Central memory CD8-positive, alpha-beta T cell (primary cell): ENCODE data around the gene GTF2A1L.
"Not testable (repeated sequence)": the region's sequence is repeated elsewhere in the genome, so short reads cannot be mapped to it uniquely, and the experiment has no call there.

ENCODE experiments used
- ATAC-seq: fragments of 150-1000 bp; cut with Tn5 transposase; replicated peaks from 2 replicates; pipeline ENCODE4 v1.10.0; 2022; ENCODE audit warnings: mild to moderate bottlenecking, moderate FRiP score, moderate number of reproducible peaks; ENCODE audit not compliant: poor library complexity, severe bottlenecking; ENCODE audit errors: extremely low read depth
- DNase-seq, 2 donors: peaks; one replicate each; pipeline ENCODE4 v3.0.0; 2021; ENCODE audit warnings: low spot score in 2 of 2
- H3K27ac Mint-ChIP-seq: one replicate; pipeline ENCODE4 v1.8.0; 2022; ENCODE audit warnings: low read depth, mild to moderate bottlenecking, moderate library complexity, mixed read lengths
- H3K27me3 Mint-ChIP-seq: one replicate; pipeline ENCODE4 v1.8.0; 2022; ENCODE audit warnings: mixed read lengths
- H3K36me3 Mint-ChIP-seq: one replicate; pipeline ENCODE4 v1.8.0; 2022; ENCODE audit warnings: mild to moderate bottlenecking, moderate library complexity, mixed read lengths; ENCODE audit not compliant: insufficient read depth
- H3K4me1 Mint-ChIP-seq: one replicate; pipeline ENCODE4 v1.8.0; 2022; ENCODE audit warnings: mixed read lengths
- H3K4me3 Mint-ChIP-seq: one replicate; pipeline ENCODE4 v1.8.0; 2022; ENCODE audit warnings: mild to moderate bottlenecking, moderate library complexity, mixed read lengths
- H3K9me3 Mint-ChIP-seq: one replicate; pipeline ENCODE4 v1.8.0; 2022; ENCODE audit warnings: mixed read lengths

Gene GTF2A1L

DNA sequence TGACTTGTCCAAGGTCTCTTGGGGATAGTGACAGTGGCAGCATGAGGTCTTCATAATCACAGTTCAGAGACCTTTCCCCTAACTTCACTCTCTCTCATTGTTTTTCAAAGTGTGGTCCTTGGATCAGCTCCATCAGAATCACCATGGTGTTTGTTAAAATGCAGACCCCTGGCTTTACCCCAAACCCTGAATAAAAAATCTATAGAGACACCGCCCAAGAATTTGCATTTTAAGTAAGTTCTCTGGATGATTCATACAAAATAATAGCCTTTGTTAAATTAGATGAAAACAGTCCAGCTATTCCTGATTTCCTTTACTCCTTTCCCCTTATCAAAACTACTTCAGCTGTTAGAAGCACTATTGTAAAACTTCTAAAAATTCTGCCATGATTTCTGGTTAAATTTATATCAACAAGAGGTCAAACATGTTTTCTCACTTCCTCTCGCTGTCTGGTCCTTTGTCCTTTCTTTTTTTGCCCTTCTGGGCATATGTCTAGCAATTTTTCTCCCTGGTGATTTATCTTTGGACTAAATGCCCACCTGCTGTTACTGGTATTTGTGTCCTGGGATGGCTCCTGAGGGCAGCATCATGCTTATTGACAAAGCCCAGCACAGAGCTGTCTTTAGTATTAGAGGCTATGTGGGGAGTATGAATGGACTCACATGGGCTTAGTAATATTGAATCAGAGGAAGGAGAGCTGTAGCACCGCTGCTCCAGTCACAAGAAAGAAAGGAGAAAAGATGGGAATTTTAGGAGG is 74.5 kb downstream of the GTF2A1L start:
- no peak overlapping the region for H3K4me3 Mint-ChIP-seq
- no peaks in the 10 kb centered on the region for H3K4me1 Mint-ChIP-seq
- H3K36me3 Mint-ChIP-seq: no peaks in the 10 kb centered on the region
- peaks cover 16% of the 10 kb centered on the region for H3K27me3 Mint-ChIP-seq
- H3K9me3 Mint-ChIP-seq: no peaks in the 10 kb centered on the region
- ATAC-seq (no peak), DNase-seq (no peak)
- no peak overlapping the region for H3K27ac Mint-ChIP-seq

DNA sequence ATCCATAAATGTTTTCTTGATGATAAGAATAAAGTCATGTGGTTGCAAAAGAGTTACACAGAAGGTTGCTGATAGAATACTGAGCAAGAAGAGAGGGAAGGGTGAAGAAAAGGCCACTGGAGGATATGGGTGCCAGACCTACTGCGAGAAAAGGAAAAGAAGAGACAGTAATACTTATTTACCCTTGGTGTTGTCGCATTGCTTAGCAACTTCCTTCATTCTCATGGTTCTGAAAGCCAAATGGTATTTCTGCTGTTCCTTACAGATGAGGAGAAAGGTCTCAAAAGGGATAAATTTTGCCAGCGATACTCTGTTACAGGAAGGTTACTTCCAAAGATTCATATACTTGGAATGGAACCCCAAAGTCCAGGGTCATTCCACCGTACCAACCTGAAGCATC is 75.4 kb downstream of the GTF2A1L start:
- ATAC-seq (no peak), DNase-seq (no peak)
- Mint-ChIP-seq H3K36me3 (no peaks in the 10 kb centered on the region), H3K4me3 (no peak overlapping the region), H3K9me3 (no peaks in the 10 kb centered on the region), H3K27ac (no peak overlapping the region), H3K27me3 (peaks cover 16% of the 10 kb centered on the region), H3K4me1 (no peaks in the 10 kb centered on the region)

DNA sequence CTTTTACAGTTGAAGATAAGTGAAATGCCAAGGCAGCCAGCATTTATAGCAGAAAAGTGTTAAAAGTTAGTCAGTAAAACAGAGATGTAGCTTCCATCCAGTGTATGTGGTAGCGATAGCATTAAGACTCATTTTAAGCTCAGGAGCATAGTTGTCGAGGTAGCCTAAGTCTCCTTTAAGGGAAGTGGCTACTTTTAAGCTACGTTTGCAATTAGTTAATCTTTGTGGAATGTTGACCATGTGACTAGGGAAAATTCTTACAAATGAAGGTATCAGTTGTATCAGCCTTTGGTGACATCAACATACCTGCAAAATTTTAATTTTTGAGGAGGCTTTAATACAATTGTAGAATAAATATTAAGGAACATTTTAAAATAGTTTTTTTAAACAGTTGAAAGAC is 76.0 kb downstream of the GTF2A1L start:
- ATAC-seq (no peak), DNase-seq (no peak)
- Mint-ChIP-seq H3K27me3 (peaks cover 16% of the 10 kb centered on the region), H3K9me3 (no peaks in the 10 kb centered on the region), H3K27ac (no peak overlapping the region), H3K4me3 (no peak overlapping the region), H3K36me3 (no peaks in the 10 kb centered on the region), H3K4me1 (no peaks in the 10 kb centered on the region)

DNA sequence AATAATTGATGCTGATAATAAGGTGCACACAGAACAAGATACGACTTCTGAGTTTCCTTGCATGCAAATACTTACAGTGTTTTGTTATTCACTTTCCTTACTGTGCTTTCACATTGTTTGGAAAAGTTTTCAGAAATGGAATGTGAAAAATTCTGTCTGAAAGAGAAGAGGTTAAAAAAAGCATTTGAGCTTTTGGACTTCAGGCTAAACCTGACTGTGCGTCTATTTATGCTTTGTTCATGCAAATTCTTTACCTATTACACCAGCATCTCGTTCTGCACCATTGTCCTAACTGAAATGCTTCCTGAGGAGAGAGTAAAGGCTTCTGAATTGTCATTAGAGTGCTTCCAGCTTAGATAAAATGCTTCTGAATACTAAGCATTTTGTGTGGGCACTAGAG is 76.5 kb downstream of the GTF2A1L start:
- H3K4me3 Mint-ChIP-seq: no peak overlapping the region
- DNase-seq (no peak), ATAC-seq (no peak)
- H3K36me3 Mint-ChIP-seq: no peaks in the 10 kb centered on the region
- no peaks in the 10 kb centered on the region for H3K9me3 Mint-ChIP-seq
- no peaks in the 10 kb centered on the region for H3K4me1 Mint-ChIP-seq
- no peak overlapping the region for H3K27ac Mint-ChIP-seq
- H3K27me3 Mint-ChIP-seq: peaks cover 16% of the 10 kb centered on the region

DNA sequence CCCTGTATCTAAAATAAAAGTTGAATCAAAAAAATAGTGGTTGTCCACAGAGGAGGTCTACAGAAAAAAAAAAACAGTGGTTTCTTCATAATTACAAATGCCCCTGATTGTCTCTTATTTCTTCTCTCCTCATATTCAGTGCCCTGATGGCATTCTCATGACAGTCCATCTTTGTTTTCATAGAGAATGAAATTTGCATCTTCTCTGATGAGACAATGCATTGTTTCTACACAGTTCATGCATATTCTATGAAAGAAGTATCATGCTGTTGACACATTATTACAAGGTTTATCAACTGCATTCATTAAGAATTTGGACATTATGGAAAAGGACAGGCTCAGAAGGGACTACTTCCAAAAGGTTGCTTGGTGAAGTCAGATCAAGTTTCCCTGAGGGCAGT is 78.3 kb downstream of the GTF2A1L start:
- DNase-seq: no peak
- no peak for ATAC-seq
- H3K4me3 Mint-ChIP-seq: no peak overlapping the region
- H3K9me3 Mint-ChIP-seq: no peaks in the 10 kb centered on the region
- no peaks in the 10 kb centered on the region for H3K4me1 Mint-ChIP-seq
- no peak overlapping the region for H3K27ac Mint-ChIP-seq
- H3K27me3 Mint-ChIP-seq: peaks cover 7% of the 10 kb centered on the region
- H3K36me3 Mint-ChIP-seq: no peaks in the 10 kb centered on the region

DNA sequence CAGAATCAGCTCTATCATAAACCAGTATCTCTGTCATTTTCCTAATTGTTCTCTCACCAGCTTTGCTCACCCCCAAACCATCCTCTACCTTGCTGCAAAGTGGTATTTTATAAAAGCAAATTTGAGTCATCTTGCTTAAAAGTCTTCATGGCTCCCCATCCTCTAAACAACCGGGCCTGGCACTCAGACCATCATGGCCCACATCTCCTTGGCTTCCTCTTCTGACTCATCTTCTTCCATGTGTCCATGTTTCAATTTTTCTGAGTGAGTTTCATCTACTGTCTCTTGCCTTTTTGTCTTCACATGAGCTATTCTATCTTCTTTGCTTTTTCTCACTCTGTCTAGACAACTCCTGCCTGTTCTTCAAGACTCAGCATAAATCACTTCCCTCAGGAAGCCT is 79.2 kb downstream of the GTF2A1L start:
- H3K27ac Mint-ChIP-seq: no peak overlapping the region
- H3K9me3 Mint-ChIP-seq: no peaks in the 10 kb centered on the region
- ATAC-seq (no peak), DNase-seq (no peak)
- H3K27me3 Mint-ChIP-seq: peaks cover 7% of the 10 kb centered on the region
- no peaks in the 10 kb centered on the region for H3K4me1 Mint-ChIP-seq
- no peak overlapping the region for H3K4me3 Mint-ChIP-seq
- H3K36me3 Mint-ChIP-seq: no peaks in the 10 kb centered on the region

DNA sequence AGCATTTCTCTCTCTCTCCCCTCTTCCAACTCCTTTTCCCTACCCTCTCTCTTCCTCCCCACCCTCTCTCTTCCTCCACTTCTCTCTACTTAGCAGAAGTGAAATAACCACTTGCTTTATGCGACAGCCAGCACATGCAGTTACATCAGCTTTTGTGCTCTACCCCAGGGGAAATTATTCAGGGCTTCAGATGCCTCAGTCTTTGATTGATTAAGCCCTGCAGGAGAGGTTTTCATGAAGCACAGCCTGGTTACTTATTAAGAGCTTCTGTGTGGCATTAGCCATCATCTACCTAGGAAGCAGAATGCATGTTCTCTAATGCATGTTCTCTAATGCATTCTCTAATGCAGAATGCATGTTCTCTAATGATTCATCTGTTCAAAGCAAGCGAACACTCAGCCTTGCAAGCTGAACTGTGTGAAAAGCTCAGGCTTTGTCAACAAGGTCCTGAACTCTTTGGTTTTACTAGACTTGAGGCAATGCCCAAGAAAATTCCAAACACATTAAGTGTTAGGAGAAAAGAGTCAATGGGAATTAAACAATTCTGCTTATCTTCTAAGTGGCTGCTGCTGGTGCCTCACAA is 81.8 kb downstream of the GTF2A1L start:
- H3K4me3 Mint-ChIP-seq: no peak overlapping the region
- DNase-seq: no peak
- H3K9me3 Mint-ChIP-seq: no peaks in the 10 kb centered on the region
- H3K4me1 Mint-ChIP-seq: no peaks in the 10 kb centered on the region
- H3K36me3 Mint-ChIP-seq: no peaks in the 10 kb centered on the region
- ATAC-seq: no peak
- H3K27ac Mint-ChIP-seq: no peak overlapping the region
- no peaks in the 10 kb centered on the region for H3K27me3 Mint-ChIP-seq

DNA sequence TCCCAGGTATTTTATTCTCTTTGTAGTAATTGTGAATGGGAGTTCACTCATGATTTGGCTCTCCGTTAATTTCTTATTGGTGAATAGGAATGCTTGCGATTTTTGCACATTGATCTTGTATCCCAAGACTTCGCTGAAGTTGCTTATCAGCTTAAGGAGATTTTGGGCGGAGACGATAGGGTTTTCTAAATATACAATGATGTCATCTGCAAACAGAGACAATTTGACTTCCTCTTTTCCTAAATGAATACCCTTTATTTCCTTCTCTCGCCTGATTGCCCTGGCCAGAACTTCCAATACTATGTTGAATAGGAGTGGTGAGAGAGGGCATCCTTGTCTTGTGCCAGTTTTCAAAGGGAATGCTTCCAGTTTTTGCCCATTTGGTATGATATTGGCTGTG is 86.0 kb downstream of the GTF2A1L start:
- not testable (repeated sequence) for ATAC-seq, H3K4me1 Mint-ChIP-seq, H3K9me3 Mint-ChIP-seq, H3K4me3 Mint-ChIP-seq, H3K27ac Mint-ChIP-seq, H3K27me3 Mint-ChIP-seq, DNase-seq, H3K36me3 Mint-ChIP-seq

DNA sequence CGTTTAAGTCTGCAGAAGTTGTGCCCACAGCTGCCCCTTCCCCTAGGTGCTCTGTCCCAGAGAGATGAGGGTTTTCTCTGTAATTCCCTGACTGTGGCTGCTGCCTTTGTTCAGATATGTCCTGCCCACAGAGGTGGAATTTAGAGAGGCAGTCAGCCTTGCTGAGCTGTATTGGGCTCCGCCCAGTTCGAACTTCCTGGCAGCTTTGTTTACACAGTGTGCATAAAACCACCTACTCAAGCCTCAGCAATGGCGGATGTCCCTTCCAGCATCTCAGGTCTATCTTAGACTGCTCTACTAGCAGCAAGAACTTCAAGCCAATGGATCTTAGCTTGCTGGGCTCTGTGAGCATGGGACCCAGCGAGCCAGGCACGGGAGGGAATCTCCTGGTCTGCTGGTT is 89.8 kb downstream of the GTF2A1L start:
- H3K4me1 Mint-ChIP-seq: no peaks in the 10 kb centered on the region
- H3K4me3 Mint-ChIP-seq: no peak overlapping the region
- ATAC-seq (no peak), DNase-seq (no peak)
- H3K27me3 Mint-ChIP-seq: peaks cover 31% of the 10 kb centered on the region
- H3K36me3 Mint-ChIP-seq: peaks cover 4% of the 10 kb centered on the region
- H3K9me3 Mint-ChIP-seq: no peaks in the 10 kb centered on the region
- H3K27ac Mint-ChIP-seq: no peak overlapping the region

DNA sequence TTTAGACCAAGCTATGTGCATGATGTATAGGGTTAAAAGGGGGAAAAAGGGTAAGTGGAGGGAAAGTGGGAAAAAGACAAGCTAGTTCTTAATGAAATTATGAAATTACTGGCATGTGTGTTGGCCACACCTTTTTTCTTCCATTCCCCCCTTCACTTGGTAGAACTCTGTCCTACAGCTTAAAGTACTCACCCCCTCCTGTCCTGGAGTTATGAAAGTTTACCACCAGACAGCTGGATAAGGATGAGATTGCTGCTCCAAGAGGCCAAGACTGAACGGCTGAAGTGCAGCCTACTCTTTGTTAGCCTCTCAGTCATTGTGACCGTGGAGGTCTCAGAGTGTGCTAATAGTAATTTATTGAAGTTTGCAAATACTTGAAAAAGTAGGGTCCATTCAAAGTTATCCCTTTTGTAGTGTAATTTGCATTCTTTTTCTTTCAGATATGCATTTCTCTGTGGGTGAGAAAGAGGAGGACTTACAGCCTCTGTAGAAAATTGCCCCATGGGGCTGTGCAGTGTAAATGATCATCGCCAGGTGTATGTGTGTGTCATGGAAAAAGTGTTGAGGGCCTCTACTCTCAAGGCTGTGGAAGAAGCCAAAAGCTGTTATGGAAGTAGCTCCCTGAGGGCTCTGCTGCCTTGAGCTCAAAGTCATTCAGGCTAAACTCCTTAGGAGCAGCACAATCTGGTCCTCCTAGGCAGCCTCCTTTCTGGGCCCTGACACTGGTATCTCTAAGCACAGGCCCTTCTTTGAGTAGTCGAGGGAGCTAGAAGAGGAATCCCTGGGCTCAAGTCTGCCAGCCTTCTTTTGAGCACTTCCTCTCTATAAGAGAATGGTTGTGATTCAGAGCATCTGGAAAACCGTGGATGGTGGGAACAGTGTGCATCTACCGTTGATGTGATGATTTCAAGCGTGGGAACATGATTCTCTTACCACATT is 91.7 kb downstream of the GTF2A1L start:
- no peak overlapping the region for H3K27ac Mint-ChIP-seq
- ATAC-seq (no peak), DNase-seq (no peak)
- peaks cover 31% of the 10 kb centered on the region for H3K27me3 Mint-ChIP-seq
- no peak overlapping the region for H3K4me3 Mint-ChIP-seq
- H3K4me1 Mint-ChIP-seq: no peaks in the 10 kb centered on the region
- H3K36me3 Mint-ChIP-seq: peaks cover 4% of the 10 kb centered on the region
- H3K9me3 Mint-ChIP-seq: no peaks in the 10 kb centered on the region

DNA sequence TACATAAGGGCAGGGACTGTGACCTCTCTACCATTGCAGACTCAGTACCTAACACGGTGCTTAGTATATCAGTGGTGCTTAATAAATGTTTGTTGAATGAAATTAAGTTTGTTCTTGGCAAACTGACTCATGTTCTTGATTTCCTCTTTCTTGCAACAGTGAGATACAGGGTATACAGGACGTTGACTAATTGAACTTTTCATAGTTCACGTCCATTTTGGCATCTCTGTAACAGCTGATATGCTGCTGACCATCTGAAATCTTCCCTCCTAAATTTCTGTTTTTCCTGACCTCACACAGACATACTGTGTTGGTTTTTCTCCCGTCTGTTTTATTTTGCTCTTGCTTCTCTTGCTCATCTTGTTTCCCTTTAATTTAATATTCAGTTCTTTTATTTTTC is 93.7 kb downstream of the GTF2A1L start:
- no peaks in the 10 kb centered on the region for H3K36me3 Mint-ChIP-seq
- DNase-seq (no peak), ATAC-seq (no peak)
- H3K27ac Mint-ChIP-seq: no peak overlapping the region
- H3K27me3 Mint-ChIP-seq: peaks cover 33% of the 10 kb centered on the region
- no peak overlapping the region for H3K4me3 Mint-ChIP-seq
- no peaks in the 10 kb centered on the region for H3K4me1 Mint-ChIP-seq
- H3K9me3 Mint-ChIP-seq: no peaks in the 10 kb centered on the region

DNA sequence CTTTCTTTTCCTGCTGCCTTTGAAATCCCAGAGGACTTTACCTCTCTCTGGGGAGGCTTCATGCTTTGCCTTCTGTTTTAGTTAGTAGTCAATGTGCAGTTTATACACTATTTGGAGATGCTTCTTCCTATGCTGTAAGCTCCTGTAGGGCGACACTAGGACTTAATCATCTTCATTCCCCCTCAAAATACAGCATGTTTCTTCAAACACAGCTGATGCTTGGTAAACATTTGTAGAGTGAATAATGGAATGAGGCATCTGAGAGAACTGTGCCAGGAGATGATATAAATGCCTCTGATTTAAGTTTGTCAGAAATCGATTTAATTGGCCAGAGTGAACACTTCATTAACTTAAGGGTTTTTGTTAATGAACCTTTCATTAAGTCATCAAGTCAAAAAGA is 94.5 kb downstream of the GTF2A1L start:
- Mint-ChIP-seq H3K4me1 (no peaks in the 10 kb centered on the region), H3K4me3 (no peak overlapping the region), H3K27ac (no peak overlapping the region), H3K27me3 (peaks cover 41% of the 10 kb centered on the region), H3K36me3 (no peaks in the 10 kb centered on the region), H3K9me3 (no peaks in the 10 kb centered on the region)
- no peak for ATAC-seq
- DNase-seq: no peak

DNA sequence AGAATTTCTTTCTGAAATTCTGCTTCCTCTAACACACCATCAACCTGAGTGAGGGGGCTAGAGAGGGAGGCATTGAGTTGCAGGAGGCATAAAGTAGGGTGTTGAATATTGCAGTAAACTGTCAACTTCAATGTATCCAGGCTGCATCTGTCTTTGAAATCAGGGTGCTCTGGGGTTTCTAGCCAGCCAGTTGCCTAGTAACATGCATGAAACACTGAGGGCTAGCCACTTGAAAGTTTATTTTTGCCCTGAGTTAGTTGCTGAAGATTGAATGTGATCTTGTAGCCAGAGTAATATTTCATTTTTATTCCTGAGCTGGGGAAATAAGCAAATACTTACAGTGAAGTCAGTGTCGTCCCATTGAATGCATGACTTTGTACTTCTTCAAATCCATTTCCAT is 96.0 kb downstream of the GTF2A1L start:
- Mint-ChIP-seq H3K4me1 (no peaks in the 10 kb centered on the region), H3K27ac (no peak overlapping the region)
- no peak for ATAC-seq

More for the DNA sequence above, 96.0 kb downstream of the GTF2A1L start:
- Mint-ChIP-seq H3K4me3 (no peak overlapping the region), H3K9me3 (no peaks in the 10 kb centered on the region), H3K27me3 (peaks cover 41% of the 10 kb centered on the region), H3K36me3 (no peaks in the 10 kb centered on the region)
- no peak for DNase-seq
